GM12873 (cell line): Measurements from ENCODE around the gene ZNF362.

Experiments
- TF ChIP-seq, protein P1 (sequence below): IDR thresholded peaks from 2 replicates; pipeline ENCODE4 v1.5.1; 2012; ENCODE audit warnings: low read depth, mild to moderate bottlenecking, moderate library complexity, low read length, control low read depth; ENCODE audit not compliant: insufficient read depth; ENCODE audit errors: missing control alignments

Gene ZNF362

DNA sequence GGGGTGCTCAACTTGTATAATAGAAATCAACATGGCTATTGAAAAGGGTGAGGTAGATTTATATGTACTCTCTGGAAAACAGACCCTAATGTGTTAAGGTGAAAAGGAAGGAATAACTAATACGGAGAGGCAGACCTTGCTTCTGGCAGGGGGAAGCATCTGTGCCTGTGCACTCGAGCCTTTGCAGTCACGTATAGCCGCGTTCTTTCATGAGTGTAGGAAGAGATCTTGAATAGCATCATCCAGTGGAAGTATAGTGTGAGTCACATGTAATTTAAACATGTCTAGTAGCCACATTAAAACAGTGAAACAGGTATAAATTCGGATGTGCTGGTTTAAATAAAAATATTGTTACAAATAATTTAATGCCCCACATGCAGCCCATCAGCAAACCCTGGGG lies 61.7 kb downstream of the ZNF362 start:
- TF ChIP-seq, protein P1, sequence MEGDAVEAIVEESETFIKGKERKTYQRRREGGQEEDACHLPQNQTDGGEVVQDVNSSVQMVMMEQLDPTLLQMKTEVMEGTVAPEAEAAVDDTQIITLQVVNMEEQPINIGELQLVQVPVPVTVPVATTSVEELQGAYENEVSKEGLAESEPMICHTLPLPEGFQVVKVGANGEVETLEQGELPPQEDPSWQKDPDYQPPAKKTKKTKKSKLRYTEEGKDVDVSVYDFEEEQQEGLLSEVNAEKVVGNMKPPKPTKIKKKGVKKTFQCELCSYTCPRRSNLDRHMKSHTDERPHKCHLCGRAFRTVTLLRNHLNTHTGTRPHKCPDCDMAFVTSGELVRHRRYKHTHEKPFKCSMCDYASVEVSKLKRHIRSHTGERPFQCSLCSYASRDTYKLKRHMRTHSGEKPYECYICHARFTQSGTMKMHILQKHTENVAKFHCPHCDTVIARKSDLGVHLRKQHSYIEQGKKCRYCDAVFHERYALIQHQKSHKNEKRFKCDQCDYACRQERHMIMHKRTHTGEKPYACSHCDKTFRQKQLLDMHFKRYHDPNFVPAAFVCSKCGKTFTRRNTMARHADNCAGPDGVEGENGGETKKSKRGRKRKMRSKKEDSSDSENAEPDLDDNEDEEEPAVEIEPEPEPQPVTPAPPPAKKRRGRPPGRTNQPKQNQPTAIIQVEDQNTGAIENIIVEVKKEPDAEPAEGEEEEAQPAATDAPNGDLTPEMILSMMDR = no peak

GRCh38 chr1:33319186-33319948 lies 63.1 kb downstream of the ZNF362 start:
- TF ChIP-seq, protein P1 = no peak

DNA sequence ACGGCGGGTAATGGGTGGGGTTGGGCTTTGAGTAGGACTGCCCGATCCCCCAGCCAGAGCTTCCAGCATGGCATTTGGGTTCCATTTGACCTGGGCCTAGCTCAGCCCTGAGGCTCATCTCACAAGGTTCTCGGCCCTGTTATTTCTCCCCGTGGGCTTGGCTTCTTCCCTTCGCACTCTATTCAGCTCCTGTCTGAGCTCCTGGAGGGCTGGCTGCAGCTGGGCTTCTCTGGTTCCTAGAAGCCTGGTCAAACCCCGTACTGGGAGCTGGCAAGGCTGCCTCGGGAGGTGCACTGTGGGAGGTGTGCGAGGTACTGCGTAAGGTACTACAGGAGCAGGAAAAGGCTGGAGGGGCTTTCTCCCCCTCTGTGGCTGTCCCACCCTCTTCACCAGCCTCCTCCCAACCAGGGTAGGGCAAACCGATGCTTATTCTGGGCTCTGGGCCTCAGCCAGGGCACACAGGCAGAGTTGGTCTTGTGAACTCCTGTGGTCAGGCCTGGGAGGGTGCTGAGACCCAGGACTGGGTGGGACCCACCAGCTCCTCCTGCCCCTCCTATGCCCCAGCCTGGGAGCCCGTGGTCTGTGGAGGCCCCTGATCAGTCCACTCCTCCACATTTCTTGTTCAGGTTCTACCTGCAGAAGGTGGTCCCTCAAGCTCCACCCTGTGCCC lies 63.8 kb downstream of the ZNF362 start:
- TF ChIP-seq, protein P1 = no peak

- TF ChIP-seq, protein P1 = no peak
Measured at GRCh38 chr1:33320619-33321165, 64.4 kb downstream of the ZNF362 start, which contains the start of gene A3GALT2. TSS of gene A3GALT2 (minus strand) at chr1:33321098. CDS start at chr1:33321098, 0 bp downstream.

DNA sequence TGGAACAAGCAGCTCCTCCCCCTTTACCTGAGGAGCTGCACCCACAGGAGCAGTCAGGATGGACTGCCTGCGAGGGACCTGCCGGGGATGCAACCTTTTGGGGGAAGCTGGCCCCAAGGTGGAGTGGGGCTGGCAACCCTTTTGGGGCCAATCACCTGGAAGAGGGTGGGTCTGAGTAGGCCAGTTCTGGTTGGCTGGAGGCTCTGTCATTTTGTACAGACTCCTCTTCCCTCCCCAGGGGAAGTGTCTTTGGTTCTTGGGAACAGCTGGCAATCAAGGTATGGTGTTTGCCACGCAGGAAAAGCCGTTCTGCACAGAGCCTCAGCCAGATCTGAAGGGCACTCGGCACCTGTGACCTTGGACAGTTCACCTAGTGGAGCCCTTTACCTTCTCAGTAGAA lies 64.9 kb downstream of the ZNF362 start:
- TF ChIP-seq, protein P1 = no peak

GRCh38 chr1:33322109-33322508 lies 65.8 kb downstream of the ZNF362 start:
- TF ChIP-seq, protein P1 = no peak

GRCh38 chr1:33322870-33323585 lies 66.7 kb downstream of the ZNF362 start:
- TF ChIP-seq, protein P1 = no peak
